ENCODE data around the gene AGAP3. TPM values are rescaled to one million over a fixed set of nuclear protein-coding genes. Genes with fewer than 3 reads are reported as not detected.
A peak's percentile ranks its signal among the peaks of the same experiment; 100 is the strongest.

AGAP3 gene
- total RNA-seq, 4 donors from 2014 or later: 49.0 to 75.2 (median 66.2) TPM

DNA sequence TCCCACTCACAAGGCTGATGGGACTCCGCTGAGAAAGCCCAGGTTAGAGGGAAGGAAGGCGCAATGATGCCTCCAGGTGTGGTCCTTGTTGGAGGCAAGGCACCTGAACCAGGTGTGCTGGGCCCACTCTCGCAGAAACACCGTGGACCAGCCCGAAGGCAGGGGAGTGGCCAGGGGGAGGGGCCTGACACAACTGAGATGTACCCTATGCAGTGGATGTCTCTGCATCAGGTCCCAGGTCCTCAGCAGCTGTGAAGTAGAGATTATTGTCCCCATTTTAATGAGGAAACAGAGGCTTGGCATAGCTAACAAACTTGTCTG lies 49.2 kb downstream of the AGAP3 start:
- Histone ChIP-seq H3K27ac (no peak overlapping the region), H3K9me3 (no peaks in the 10 kb centered on the region), H3K36me3 (peaks cover 61 to 65% of the 10 kb centered on the region in 2 donors), H3K27me3 (no peaks in the 10 kb centered on the region), H3K4me3 (replicated peaks in 1 of 3) (no peak overlapping the region), H3K4me1 (no peaks in the 10 kb centered on the region)
- 93 to 95% methylated on average over 5 of the region's 5 CpGs for WGBS, 2 donors
- TF ChIP-seq, protein P1, sequence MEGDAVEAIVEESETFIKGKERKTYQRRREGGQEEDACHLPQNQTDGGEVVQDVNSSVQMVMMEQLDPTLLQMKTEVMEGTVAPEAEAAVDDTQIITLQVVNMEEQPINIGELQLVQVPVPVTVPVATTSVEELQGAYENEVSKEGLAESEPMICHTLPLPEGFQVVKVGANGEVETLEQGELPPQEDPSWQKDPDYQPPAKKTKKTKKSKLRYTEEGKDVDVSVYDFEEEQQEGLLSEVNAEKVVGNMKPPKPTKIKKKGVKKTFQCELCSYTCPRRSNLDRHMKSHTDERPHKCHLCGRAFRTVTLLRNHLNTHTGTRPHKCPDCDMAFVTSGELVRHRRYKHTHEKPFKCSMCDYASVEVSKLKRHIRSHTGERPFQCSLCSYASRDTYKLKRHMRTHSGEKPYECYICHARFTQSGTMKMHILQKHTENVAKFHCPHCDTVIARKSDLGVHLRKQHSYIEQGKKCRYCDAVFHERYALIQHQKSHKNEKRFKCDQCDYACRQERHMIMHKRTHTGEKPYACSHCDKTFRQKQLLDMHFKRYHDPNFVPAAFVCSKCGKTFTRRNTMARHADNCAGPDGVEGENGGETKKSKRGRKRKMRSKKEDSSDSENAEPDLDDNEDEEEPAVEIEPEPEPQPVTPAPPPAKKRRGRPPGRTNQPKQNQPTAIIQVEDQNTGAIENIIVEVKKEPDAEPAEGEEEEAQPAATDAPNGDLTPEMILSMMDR (IDR thresholded peaks at IDR 0.05): no peak
- no peak for TF ChIP-seq POLR2A (IDR thresholded peaks at IDR 0.05)
- intact Hi-C loops (cut with DNase I): no loop called here
- DNase-seq: no peak

DNA sequence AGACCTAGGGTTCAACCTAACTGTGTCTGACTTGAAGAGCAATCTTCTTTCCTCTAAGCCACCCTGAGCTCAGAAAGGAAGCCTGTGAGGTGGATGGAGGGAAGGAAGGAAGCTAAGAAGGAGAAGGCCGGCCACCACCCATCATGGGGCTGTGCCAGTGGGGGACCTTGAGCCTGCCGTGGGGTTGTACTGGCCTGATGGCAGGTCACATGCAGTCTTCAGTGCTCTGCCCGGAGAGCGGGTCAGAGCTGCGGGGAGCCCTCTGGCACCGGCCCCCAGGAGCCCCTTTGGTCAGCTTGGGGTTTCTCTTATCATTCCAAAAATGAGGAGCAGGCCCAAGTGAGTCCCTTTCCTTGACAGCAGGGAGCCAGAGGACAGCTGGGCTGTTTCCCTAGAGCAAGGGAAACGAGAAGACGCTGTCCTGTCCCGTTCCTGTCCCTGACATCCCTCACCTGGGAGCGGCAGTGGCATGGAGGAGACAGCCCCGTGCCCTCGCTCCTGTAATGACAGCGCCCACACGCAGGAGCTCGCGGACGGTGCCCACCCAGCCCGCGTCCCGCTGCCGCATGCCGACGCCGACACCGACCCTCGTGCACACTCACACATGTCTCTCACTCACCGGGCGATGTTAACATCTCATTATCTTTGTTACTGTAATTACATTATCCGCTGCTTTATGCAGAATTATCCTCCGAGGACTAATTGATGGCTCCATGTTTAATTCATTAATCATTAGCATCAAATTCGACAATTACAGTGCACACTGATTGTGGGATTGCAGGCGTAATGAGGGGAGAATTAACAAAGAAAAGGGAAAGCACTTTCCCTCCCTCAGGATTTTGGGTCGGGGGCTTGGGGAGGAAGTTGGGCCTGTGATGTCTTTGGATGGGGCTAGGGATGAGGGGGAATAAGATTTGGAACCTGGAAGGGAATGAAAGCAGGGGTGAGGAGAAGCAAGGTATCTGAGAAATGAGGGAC lies 49.9 kb downstream of the AGAP3 start:
- peak in 1 of 2 donors; percentile 0 for DNase-seq
- Histone ChIP-seq H3K4me3 (replicated peaks in 1 of 3) (no peak overlapping the region), H3K9me3 (no peaks in the 10 kb centered on the region), H3K4me1 (no peaks in the 10 kb centered on the region), H3K27ac (no peak overlapping the region), H3K27me3 (no peaks in the 10 kb centered on the region), H3K36me3 (peaks cover 61 to 64% of the 10 kb centered on the region in 2 donors)
- TF ChIP-seq, protein P1 (IDR thresholded peaks at IDR 0.05): no peak
- no peak for TF ChIP-seq POLR2A (IDR thresholded peaks at IDR 0.05)
- 95 to 96% methylated on average over 29 to 33 of the region's 33 CpGs for WGBS, 2 donors
- intact Hi-C loops (cut with DNase I): no loop called here

DNA sequence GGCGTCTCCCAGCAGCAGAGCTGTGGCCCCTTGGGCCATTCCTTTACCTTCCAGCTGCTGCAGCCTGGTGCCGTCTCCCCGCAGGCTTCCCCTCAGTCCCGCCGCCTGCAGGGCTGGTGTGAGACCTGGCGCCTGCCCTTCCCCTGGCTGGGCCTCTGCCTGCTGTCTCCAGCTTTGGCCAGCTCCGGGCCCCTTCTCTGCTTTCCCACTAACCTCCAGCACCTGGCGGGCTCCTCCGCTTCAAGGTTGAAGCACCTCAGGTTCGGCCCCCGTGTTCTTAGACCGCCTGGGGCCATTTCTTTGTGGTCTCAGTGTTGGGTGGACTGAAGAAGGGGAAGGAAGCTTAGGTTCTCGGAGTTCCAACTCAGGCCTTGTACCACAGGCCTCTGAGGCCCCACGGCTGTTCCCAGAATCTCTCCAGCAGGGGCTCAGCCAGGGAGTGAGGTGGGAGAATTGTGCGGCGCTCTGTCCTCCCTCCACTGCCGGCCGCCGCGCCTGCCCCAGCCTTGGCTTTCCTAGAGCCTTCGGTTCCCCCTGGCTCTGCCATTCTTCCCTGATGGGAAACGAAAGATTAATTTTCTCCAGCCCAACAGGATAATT lies 50.9 kb downstream of the AGAP3 start:
- TF ChIP-seq POLR2A (IDR thresholded peaks at IDR 0.05): no peak
- TF ChIP-seq, protein P1 (IDR thresholded peaks at IDR 0.05): no peak
- Histone ChIP-seq H3K4me1 (no peaks in the 10 kb centered on the region), H3K36me3 (peaks cover 59 to 62% of the 10 kb centered on the region in 2 donors), H3K27ac (no peak overlapping the region), H3K9me3 (no peaks in the 10 kb centered on the region), H3K27me3 (no peaks in the 10 kb centered on the region), H3K4me3 (replicated peaks in 1 of 3) (no peak overlapping the region)
- intact Hi-C loops (cut with DNase I): no loop called here
- WGBS, 2 donors: 90% methylated on average over 21 to 22 of the region's 22 CpGs
- DNase-seq: peak in 1 of 2 donors; percentile 0

DNA sequence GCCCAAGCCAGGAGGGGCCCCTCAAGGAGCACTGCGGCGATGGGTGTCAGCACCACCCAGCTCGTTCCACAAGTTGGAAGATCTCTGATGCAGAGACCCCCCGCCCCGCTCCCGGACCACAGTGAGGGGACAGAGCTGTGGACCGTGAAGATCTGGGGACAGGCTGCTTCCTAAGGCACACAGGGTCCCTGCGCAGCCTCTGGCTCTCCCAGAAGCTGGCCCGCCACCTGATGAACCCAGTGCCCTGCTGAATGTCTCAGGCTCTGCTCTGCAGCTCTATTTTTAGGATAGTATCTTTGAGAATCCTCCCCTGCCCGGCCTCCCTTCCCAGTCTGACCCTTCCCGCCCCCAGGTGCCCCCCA lies 51.5 kb downstream of the AGAP3 start:
- Histone ChIP-seq H3K27me3 (no peaks in the 10 kb centered on the region), H3K9me3 (no peaks in the 10 kb centered on the region), H3K27ac (no peak overlapping the region), H3K36me3 (peaks cover 57 to 62% of the 10 kb centered on the region in 2 donors), H3K4me1 (no peaks in the 10 kb centered on the region), H3K4me3 (replicated peaks in 1 of 3) (no peak overlapping the region)
- peak in 1 of 2 donors; percentile 0 for DNase-seq
- intact Hi-C loops (cut with DNase I): no loop called here
- 84 to 88% methylated on average over 7 to 11 of the region's 11 CpGs for WGBS, 2 donors
- TF ChIP-seq POLR2A (IDR thresholded peaks at IDR 0.05): no peak
- TF ChIP-seq, protein P1 (IDR thresholded peaks at IDR 0.05): no peak
